Lung microvascular endothelial cell (primary cell): Measurements from ENCODE around the gene TOMM34. TPM values are rescaled to one million over a fixed set of nuclear protein-coding genes. Genes with fewer than 3 reads are reported as not detected.
A peak's percentile ranks its signal among the peaks of the same experiment; 100 is the strongest.

Experiments used
- DNase-seq, 2 donors: peaks; one replicate each; pipeline versions ENCODE4 v3.0.0 to v3.0.0-alpha.2; 2010; ENCODE audit warnings: low read depth in 2 of 2
- total RNA-seq: library from RNA; depleted of rRNA; stranded (reverse); fragments of >200 nt; gene quantifications from 2 replicates; pipeline ENCODE4 v1.2.1, GENCODE V29; 2014

TOMM34 gene
- total RNA-seq: 13.7 and 15.1 TPM in 2 replicates

- peak; percentile 90 to 93 for DNase-seq
Observed at GRCh38 chr20:44960103-44960852, at the start of gene TOMM34. Gene TOMM34, minus strand, starts transcription at chr20:44960397. Its CDS starts 64 bp downstream, at chr20:44960333.

- no peak for DNase-seq
Observed at GRCh38 chr20:45008521-45009049, 48.4 kb upstream of the TOMM34 start.

- no peak for DNase-seq
Observed at GRCh38 chr20:44997668-44998067, 37.5 kb upstream of the TOMM34 start.

GRCh38 chr20:44997171-44997570 lies 37.0 kb upstream of the TOMM34 start:
- DNase-seq: no peak

GRCh38 chr20:44993343-44993742 lies 33.1 kb upstream of the TOMM34 start:
- peak; percentile 62 to 78 for DNase-seq

GRCh38 chr20:44990957-44991356 lies 30.8 kb upstream of the TOMM34 start:
- DNase-seq: no peak

GRCh38 chr20:44990425-44990824 lies 30.2 kb upstream of the TOMM34 start:
- DNase-seq: peak in 1 of 2 donors; percentile 8

- DNase-seq: no peak
Observed at GRCh38 chr20:44988631-44989171, 28.5 kb upstream of the TOMM34 start.

GRCh38 chr20:44983093-44983674 lies 23.0 kb upstream of the TOMM34 start:
- no peak for DNase-seq

GRCh38 chr20:44981736-44982406 lies 21.7 kb upstream of the TOMM34 start:
- no peak for DNase-seq

GRCh38 chr20:44979090-44979621 lies 19.0 kb upstream of the TOMM34 start:
- peak; percentile 71 to 77 for DNase-seq

GRCh38 chr20:44976698-44977097 lies 16.5 kb upstream of the TOMM34 start:
- DNase-seq: no peak

GRCh38 chr20:44973053-44973452 lies 12.9 kb upstream of the TOMM34 start:
- peak in 1 of 2 donors; percentile 51 for DNase-seq

- peak in 1 of 2 donors; percentile 49 for DNase-seq
Observed at GRCh38 chr20:44970243-44970757, 10.1 kb upstream of the TOMM34 start.

GRCh38 chr20:44969300-44969894 lies 9.2 kb upstream of the TOMM34 start:
- peak in 1 of 2 donors; percentile 26 for DNase-seq

- peak in 1 of 2 donors; percentile 41 for DNase-seq
Observed at GRCh38 chr20:44967207-44967807, 7.1 kb upstream of the TOMM34 start.

GRCh38 chr20:44966030-44966961 lies 6.1 kb upstream of the TOMM34 start, which contains the start of gene STK4:
Gene STK4, plus strand, starts transcription at chr20:44966512. Its CDS starts 57 bp downstream, at chr20:44966569.
- DNase-seq: peak; percentile 92 to 95

GRCh38 chr20:44965651-44966029 lies 5.4 kb upstream of the TOMM34 start:
- no peak for DNase-seq
